ENCODE results near the gene TIGD2. TPM values are rescaled to one million over a fixed set of nuclear protein-coding genes. Genes with fewer than 3 reads are reported as not detected.

The TIGD2 gene
- polyA plus RNA-seq, 1 donor from 2014 or later: 4.7 TPM

DNA sequence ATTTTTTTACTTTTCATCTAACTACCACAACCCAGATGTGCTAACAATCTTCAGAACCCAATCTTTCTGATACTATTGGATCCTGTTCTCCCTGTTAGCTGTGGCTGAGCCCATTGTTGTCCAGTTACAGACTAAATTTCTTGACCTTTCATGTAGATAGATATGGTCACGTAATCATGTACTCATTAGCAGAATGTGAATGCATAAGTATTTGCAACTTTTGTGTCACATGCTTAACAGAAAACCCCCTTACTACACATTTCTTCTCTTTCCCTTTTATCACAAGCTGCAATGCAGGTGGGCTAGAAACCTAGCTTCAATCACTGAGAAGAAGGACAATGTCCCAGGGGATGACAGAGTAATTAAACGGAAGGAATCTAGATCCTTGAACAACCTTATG lies 41.3 kb upstream of the TIGD2 start:
- Histone ChIP-seq H3K4me2 (ENCODE audit: low read length) (no peak overlapping the region), H3K9me3 (ENCODE audit: low read length) (no peaks in the 10 kb centered on the region), H3K36me3 (ENCODE audit: insufficient read depth, low read length) (no peaks in the 10 kb centered on the region), H3K27me3 (ENCODE audit: insufficient read depth, low read depth, low read length) (no peaks in the 10 kb centered on the region), H4K20me1 (ENCODE audit: insufficient read depth) (no peaks in the 10 kb centered on the region), H3K9me2 (ENCODE audit: insufficient read depth, low read length) (no peaks in the 10 kb centered on the region), H3F3A (ENCODE audit: insufficient read depth, low read length, poor library complexity, severe bottlenecking) (no peaks in the 10 kb centered on the region), H3K4me3 (ENCODE audit: low read length) (no peak overlapping the region), H3K27ac (ENCODE audit: low read length) (no peak overlapping the region), H3K9ac (ENCODE audit: low read length) (no peak overlapping the region), H3K79me2 (replicated peaks; ENCODE audit: insufficient read depth, low read length) (no peaks in the 10 kb centered on the region), H2AFZ (ENCODE audit: low read depth, low read length) (no peak overlapping the region)
- TF ChIP-seq, protein P1, sequence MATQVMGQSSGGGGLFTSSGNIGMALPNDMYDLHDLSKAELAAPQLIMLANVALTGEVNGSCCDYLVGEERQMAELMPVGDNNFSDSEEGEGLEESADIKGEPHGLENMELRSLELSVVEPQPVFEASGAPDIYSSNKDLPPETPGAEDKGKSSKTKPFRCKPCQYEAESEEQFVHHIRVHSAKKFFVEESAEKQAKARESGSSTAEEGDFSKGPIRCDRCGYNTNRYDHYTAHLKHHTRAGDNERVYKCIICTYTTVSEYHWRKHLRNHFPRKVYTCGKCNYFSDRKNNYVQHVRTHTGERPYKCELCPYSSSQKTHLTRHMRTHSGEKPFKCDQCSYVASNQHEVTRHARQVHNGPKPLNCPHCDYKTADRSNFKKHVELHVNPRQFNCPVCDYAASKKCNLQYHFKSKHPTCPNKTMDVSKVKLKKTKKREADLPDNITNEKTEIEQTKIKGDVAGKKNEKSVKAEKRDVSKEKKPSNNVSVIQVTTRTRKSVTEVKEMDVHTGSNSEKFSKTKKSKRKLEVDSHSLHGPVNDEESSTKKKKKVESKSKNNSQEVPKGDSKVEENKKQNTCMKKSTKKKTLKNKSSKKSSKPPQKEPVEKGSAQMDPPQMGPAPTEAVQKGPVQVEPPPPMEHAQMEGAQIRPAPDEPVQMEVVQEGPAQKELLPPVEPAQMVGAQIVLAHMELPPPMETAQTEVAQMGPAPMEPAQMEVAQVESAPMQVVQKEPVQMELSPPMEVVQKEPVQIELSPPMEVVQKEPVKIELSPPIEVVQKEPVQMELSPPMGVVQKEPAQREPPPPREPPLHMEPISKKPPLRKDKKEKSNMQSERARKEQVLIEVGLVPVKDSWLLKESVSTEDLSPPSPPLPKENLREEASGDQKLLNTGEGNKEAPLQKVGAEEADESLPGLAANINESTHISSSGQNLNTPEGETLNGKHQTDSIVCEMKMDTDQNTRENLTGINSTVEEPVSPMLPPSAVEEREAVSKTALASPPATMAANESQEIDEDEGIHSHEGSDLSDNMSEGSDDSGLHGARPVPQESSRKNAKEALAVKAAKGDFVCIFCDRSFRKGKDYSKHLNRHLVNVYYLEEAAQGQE (IDR thresholded peaks at IDR 0.05; ENCODE audit: borderline replicate concordance): no peak
- TF ChIP-seq MXI1 (conservative IDR thresholded peaks at IDR 0.05; ENCODE audit: poor library complexity, severe bottlenecking) (no peak), EZH2 (IDR thresholded peaks at IDR 0.05; ENCODE audit: borderline replicate concordance, insufficient read depth, low read length, poor library complexity, severe bottlenecking) (no peak), EP300 (conservative IDR thresholded peaks at IDR 0.05; ENCODE audit: poor library complexity, severe bottlenecking) (no peak), SMC3 (conservative IDR thresholded peaks at IDR 0.05; ENCODE audit: poor library complexity) (no peak), POLR2AphosphoS5 (IDR thresholded peaks at IDR 0.05) (no peak), RAD21 (conservative IDR thresholded peaks at IDR 0.05) (no peak), TAF1 (IDR thresholded peaks at IDR 0.05; ENCODE audit: low read depth) (no peak)
- TF ChIP-seq, protein P2, sequence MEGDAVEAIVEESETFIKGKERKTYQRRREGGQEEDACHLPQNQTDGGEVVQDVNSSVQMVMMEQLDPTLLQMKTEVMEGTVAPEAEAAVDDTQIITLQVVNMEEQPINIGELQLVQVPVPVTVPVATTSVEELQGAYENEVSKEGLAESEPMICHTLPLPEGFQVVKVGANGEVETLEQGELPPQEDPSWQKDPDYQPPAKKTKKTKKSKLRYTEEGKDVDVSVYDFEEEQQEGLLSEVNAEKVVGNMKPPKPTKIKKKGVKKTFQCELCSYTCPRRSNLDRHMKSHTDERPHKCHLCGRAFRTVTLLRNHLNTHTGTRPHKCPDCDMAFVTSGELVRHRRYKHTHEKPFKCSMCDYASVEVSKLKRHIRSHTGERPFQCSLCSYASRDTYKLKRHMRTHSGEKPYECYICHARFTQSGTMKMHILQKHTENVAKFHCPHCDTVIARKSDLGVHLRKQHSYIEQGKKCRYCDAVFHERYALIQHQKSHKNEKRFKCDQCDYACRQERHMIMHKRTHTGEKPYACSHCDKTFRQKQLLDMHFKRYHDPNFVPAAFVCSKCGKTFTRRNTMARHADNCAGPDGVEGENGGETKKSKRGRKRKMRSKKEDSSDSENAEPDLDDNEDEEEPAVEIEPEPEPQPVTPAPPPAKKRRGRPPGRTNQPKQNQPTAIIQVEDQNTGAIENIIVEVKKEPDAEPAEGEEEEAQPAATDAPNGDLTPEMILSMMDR (IDR thresholded peaks at IDR 0.05; ENCODE audit: poor library complexity, severe bottlenecking): no peak

DNA sequence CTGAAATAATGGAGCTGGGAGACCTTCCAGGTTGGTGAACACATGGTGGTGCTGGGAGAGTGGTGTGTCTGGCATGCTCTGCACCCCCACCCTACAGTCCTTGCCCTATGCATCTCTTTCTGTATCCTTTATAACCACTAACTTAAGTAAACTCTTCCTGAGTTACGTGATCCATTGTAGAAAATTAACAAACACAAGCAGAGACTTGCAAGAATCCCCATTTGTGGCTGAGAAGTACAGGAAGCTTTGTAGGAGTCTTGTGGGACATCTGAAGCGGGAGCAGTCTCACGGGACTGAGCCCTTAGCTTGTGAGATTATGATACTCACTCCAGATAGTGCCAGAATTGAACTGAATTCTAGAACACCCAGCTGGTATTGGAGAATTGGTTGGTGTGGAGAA lies 40.0 kb upstream of the TIGD2 start:
- no peaks in the 10 kb centered on the region for H3K27me3 ChIP-seq (ENCODE audit: insufficient read depth, low read depth, low read length)
- no peak overlapping the region for H2AFZ ChIP-seq (ENCODE audit: low read depth, low read length)
- H3K79me2 ChIP-seq (replicated peaks; ENCODE audit: insufficient read depth, low read length): no peaks in the 10 kb centered on the region
- H3K9ac ChIP-seq (ENCODE audit: low read length): no peak overlapping the region
- no peaks in the 10 kb centered on the region for H3K9me3 ChIP-seq (ENCODE audit: low read length)
- TF ChIP-seq, protein P2 (IDR thresholded peaks at IDR 0.05; ENCODE audit: poor library complexity, severe bottlenecking): no peak
- TF ChIP-seq RAD21 (conservative IDR thresholded peaks at IDR 0.05) (no peak), TAF1 (IDR thresholded peaks at IDR 0.05; ENCODE audit: low read depth) (no peak), EZH2 (IDR thresholded peaks at IDR 0.05; ENCODE audit: borderline replicate concordance, insufficient read depth, low read length, poor library complexity, severe bottlenecking) (no peak)
- H3K27ac ChIP-seq (ENCODE audit: low read length): no peak overlapping the region
- H4K20me1 ChIP-seq (ENCODE audit: insufficient read depth): no peaks in the 10 kb centered on the region
- no peak overlapping the region for H3K4me2 ChIP-seq (ENCODE audit: low read length)
- H3K36me3 ChIP-seq (ENCODE audit: insufficient read depth, low read length): no peaks in the 10 kb centered on the region
- H3F3A ChIP-seq (ENCODE audit: insufficient read depth, low read length, poor library complexity, severe bottlenecking): no peaks in the 10 kb centered on the region
- H3K9me2 ChIP-seq (ENCODE audit: insufficient read depth, low read length): no peaks in the 10 kb centered on the region
- H3K4me3 ChIP-seq (ENCODE audit: low read length): no peak overlapping the region
